MM.1S (cell line): ENCODE data around the gene FAM124A.
"Not testable (repeated sequence)": the region's sequence is repeated elsewhere in the genome, so short reads cannot be mapped to it uniquely, and the experiment has no call there.

ENCODE experiments used
- DNase-seq: peaks from one replicate; pipeline ENCODE4 v3.0.0-alpha.2; 2015
- H2AFZ ChIP-seq: fragments of 300-600 bp; sonication (generic); 2 replicates; pipeline ENCODE4 v1.6.0; 2016; ENCODE audit warnings: antibody characterized with exemption, low read length
- H3F3A ChIP-seq: fragments of 300-600 bp; sonication (generic); 2 replicates; pipeline ENCODE4 v1.6.1; 2016; ENCODE audit warnings: mild to moderate bottlenecking, antibody characterized with exemption, low read length, moderate library complexity, mixed read lengths; ENCODE audit not compliant: insufficient read depth
- H3K27ac ChIP-seq: fragments of 300-600 bp; sonication (generic); 2 replicates; pipeline ENCODE4 v1.5.1; 2016; ENCODE audit warnings: mild to moderate bottlenecking, low read length
- H3K27me3 ChIP-seq: fragments of 300-600 bp; sonication (generic); replicated peaks from 2 replicates; pipeline ENCODE4 v1.6.0; 2016; ENCODE audit warnings: low read length; ENCODE audit not compliant: insufficient read depth
- H3K36me3 ChIP-seq: fragments of 300-600 bp; sonication (generic); replicated peaks from 2 replicates; pipeline ENCODE4 v1.6.1; 2016; ENCODE audit warnings: mild to moderate bottlenecking, low read length, mixed read lengths; ENCODE audit not compliant: insufficient read depth
- H3K4me1 ChIP-seq: fragments of 300-600 bp; sonication (generic); 2 replicates; pipeline ENCODE4 v1.6.1; 2016; ENCODE audit warnings: low read length, mixed read lengths
- H3K4me2 ChIP-seq: fragments of 300-600 bp; sonication (generic); 2 replicates; pipeline ENCODE4 v1.6.0; 2016; ENCODE audit warnings: low read depth, low read length
- H3K4me3 ChIP-seq: fragments of 300-600 bp; sonication (generic); 2 replicates; pipeline ENCODE4 v1.5.1; 2016; ENCODE audit warnings: low read length, mixed read lengths
- H3K79me2 ChIP-seq: fragments of 300-600 bp; sonication (generic); 2 replicates; pipeline ENCODE4 v1.6.1; 2016; ENCODE audit warnings: mixed run types, low read length, mixed read lengths
- H3K9ac ChIP-seq: fragments of 300-600 bp; sonication (generic); 2 replicates; pipeline ENCODE4 v1.6.1; 2016; ENCODE audit warnings: low read length, mixed read lengths
- H3K9me2 ChIP-seq: fragments of 300-600 bp; sonication (generic); replicated peaks from 2 replicates; pipeline ENCODE4 v1.6.1; 2016; ENCODE audit warnings: mild to moderate bottlenecking, low read length, mixed read lengths; ENCODE audit not compliant: insufficient read depth
- H3K9me3 ChIP-seq: fragments of 300-600 bp; sonication (generic); replicated peaks from 2 replicates; pipeline ENCODE4 v1.6.1; 2016; ENCODE audit warnings: mild to moderate bottlenecking, low read length, mixed read lengths; ENCODE audit not compliant: insufficient read depth
- H4K20me1 ChIP-seq: fragments of 300-600 bp; sonication (generic); 2 replicates; pipeline ENCODE4 v1.6.1; 2016; ENCODE audit warnings: mild to moderate bottlenecking, low read length, moderate library complexity, mixed read lengths; ENCODE audit not compliant: insufficient read depth
- CTCF ChIP-seq: fragments of 300-600 bp; sonication (generic); IDR thresholded peaks from 2 replicates; pipeline ENCODE4 v1.5.1; 2016; ENCODE audit warnings: antibody characterized with exemption, low read length, mixed read lengths
- EZH2 ChIP-seq: fragments of 300-600 bp; sonication (generic); optimal IDR thresholded peaks from 2 replicates; pipeline ENCODE3; 2017; ENCODE audit warnings: low read depth, mild to moderate bottlenecking, antibody characterized with exemption, low read length, mixed read lengths
- EZH2phosphoT487 ChIP-seq: fragments of 300-600 bp; sonication (generic); IDR thresholded peaks from 2 replicates; pipeline ENCODE4 v1.6.1; 2018; ENCODE audit warnings: antibody characterized with exemption, low read length

FAM124A gene

GRCh38 chr13:51286135-51287002 is 64.2 kb downstream of the FAM124A start:
- no peak overlapping the region for H3K27ac ChIP-seq
- DNase-seq = peak; percentile 52
- H3K9me2 ChIP-seq = no peaks in the 10 kb centered on the region
- no peaks in the 10 kb centered on the region for H3F3A ChIP-seq
- H3K4me1 ChIP-seq = no peaks in the 10 kb centered on the region
- peak; percentile 70 for TF ChIP-seq CTCF
- no peak for TF ChIP-seq EZH2
- H2AFZ ChIP-seq = no peak overlapping the region
- no peak overlapping the region for H3K4me2 ChIP-seq
- H3K9me3 ChIP-seq = no peaks in the 10 kb centered on the region
- H3K9ac ChIP-seq = no peak overlapping the region
- no peaks in the 10 kb centered on the region for H3K79me2 ChIP-seq
- H3K27me3 ChIP-seq = no peaks in the 10 kb centered on the region
- H3K4me3 ChIP-seq = no peak overlapping the region
- no peaks in the 10 kb centered on the region for H3K36me3 ChIP-seq
- H4K20me1 ChIP-seq = no peaks in the 10 kb centered on the region

- no peaks in the 10 kb centered on the region for H3K36me3 ChIP-seq
- H3K9ac ChIP-seq = no peak overlapping the region
- no peak overlapping the region for H3K4me2 ChIP-seq
- H3K4me1 ChIP-seq = no peaks in the 10 kb centered on the region
- no peaks in the 10 kb centered on the region for H3K27me3 ChIP-seq
- no peak overlapping the region for H3K27ac ChIP-seq
- DNase-seq = no peak
- no peaks in the 10 kb centered on the region for H3K9me3 ChIP-seq
- H2AFZ ChIP-seq = no peak overlapping the region
- no peaks in the 10 kb centered on the region for H3K9me2 ChIP-seq
- no peak for TF ChIP-seq EZH2
- TF ChIP-seq CTCF = no peak
- TF ChIP-seq EZH2phosphoT487 = no peak
- H3K4me3 ChIP-seq = no peak overlapping the region
- H3K79me2 ChIP-seq = no peaks in the 10 kb centered on the region
- no peaks in the 10 kb centered on the region for H4K20me1 ChIP-seq
- no peaks in the 10 kb centered on the region for H3F3A ChIP-seq
Observed at GRCh38 chr13:51287758-51288157, 65.6 kb downstream of the FAM124A start.

GRCh38 chr13:51288254-51288653 is 66.1 kb downstream of the FAM124A start:
- not testable (repeated sequence) for H4K20me1 ChIP-seq, H3K4me1 ChIP-seq, DNase-seq, H3K9me2 ChIP-seq, H3F3A ChIP-seq, H3K36me3 ChIP-seq, H3K9me3 ChIP-seq, H3K4me2 ChIP-seq, H3K79me2 ChIP-seq, H3K4me3 ChIP-seq, H2AFZ ChIP-seq, H3K27ac ChIP-seq, H3K9ac ChIP-seq, H3K27me3 ChIP-seq

- H3K36me3 ChIP-seq = no peaks in the 10 kb centered on the region
- DNase-seq = no peak
- no peak overlapping the region for H3K9ac ChIP-seq
- no peak overlapping the region for H2AFZ ChIP-seq
- H4K20me1 ChIP-seq = no peaks in the 10 kb centered on the region
- H3K79me2 ChIP-seq = no peaks in the 10 kb centered on the region
- no peak overlapping the region for H3K4me3 ChIP-seq
- TF ChIP-seq EZH2phosphoT487 = no peak
- TF ChIP-seq EZH2 = no peak
- no peak for TF ChIP-seq CTCF
- H3K27ac ChIP-seq = no peak overlapping the region
- H3K4me1 ChIP-seq = no peaks in the 10 kb centered on the region
- no peaks in the 10 kb centered on the region for H3K9me3 ChIP-seq
- H3K27me3 ChIP-seq = no peaks in the 10 kb centered on the region
- H3K9me2 ChIP-seq = no peaks in the 10 kb centered on the region
- no peak overlapping the region for H3K4me2 ChIP-seq
- no peaks in the 10 kb centered on the region for H3F3A ChIP-seq
Observed at GRCh38 chr13:51291341-51291740, 69.1 kb downstream of the FAM124A start.
